ENCODE measurements around the gene FIBP.
"Not testable (repeated sequence)": the region's sequence is repeated elsewhere in the genome, so short reads cannot be mapped to it uniquely, and the experiment has no call there.

FIBP gene

GRCh38 chr11:65857853-65858680, 30.2 kb downstream of the FIBP start, which contains the start of gene CFL1:
Gene CFL1, minus strand, starts transcription at chr11:65858180. Its CDS starts 81 bp downstream, at chr11:65858099.
- peak; percentile 96 for FAIRE-seq

- no peak for FAIRE-seq
Observed at GRCh38 chr11:65857500-65857852, 30.8 kb downstream of the FIBP start.

- no peak for FAIRE-seq
Observed at GRCh38 chr11:65856689-65857499, 31.4 kb downstream of the FIBP start.

- FAIRE-seq, result no peak
Observed at GRCh38 chr11:65855927-65856363, 32.3 kb downstream of the FIBP start.

GRCh38 chr11:65854852-65855837, 33.1 kb downstream of the FIBP start:
- no peak for FAIRE-seq

- no peak for FAIRE-seq
Observed at GRCh38 chr11:65854161-65854592, 34.1 kb downstream of the FIBP start.

GRCh38 chr11:65853246-65853979, 34.9 kb downstream of the FIBP start:
- no peak for FAIRE-seq

- FAIRE-seq, result no peak
Observed at GRCh38 chr11:65852508-65853245, 35.6 kb downstream of the FIBP start.

GRCh38 chr11:65851811-65852507, 36.3 kb downstream of the FIBP start:
- no peak for FAIRE-seq

- FAIRE-seq, result no peak
Observed at GRCh38 chr11:65851083-65851579, 37.1 kb downstream of the FIBP start.

GRCh38 chr11:65850217-65851082, 37.8 kb downstream of the FIBP start:
- no peak for FAIRE-seq

- no peak for FAIRE-seq
Observed at GRCh38 chr11:65849771-65850216, 38.5 kb downstream of the FIBP start.

- no peak for FAIRE-seq
Observed at GRCh38 chr11:65849366-65849765, 38.9 kb downstream of the FIBP start.

- not testable (repeated sequence) for FAIRE-seq
Observed at GRCh38 chr11:65848693-65849092, 39.6 kb downstream of the FIBP start.

GRCh38 chr11:65847746-65848145, 40.5 kb downstream of the FIBP start:
- FAIRE-seq, result no peak

GRCh38 chr11:65844231-65844872, 43.9 kb downstream of the FIBP start:
- FAIRE-seq, result no peak

GRCh38 chr11:65843811-65844210, 44.5 kb downstream of the FIBP start:
- FAIRE-seq, result no peak

GRCh38 chr11:65842144-65842543, 46.1 kb downstream of the FIBP start:
- no peak for FAIRE-seq

GRCh38 chr11:65834202-65834601, 54.1 kb downstream of the FIBP start:
- no peak for FAIRE-seq
